ENCODE results near the gene DPP4. TPM values are rescaled to one million over a fixed set of nuclear protein-coding genes. Genes with fewer than 3 reads are reported as not detected.

Gene DPP4
- total RNA-seq, 1 donor from 2014 or later: 0.82 TPM

GRCh38 chr2:162016080-162016479 lies 57.9 kb downstream of the DPP4 start:
- H3K27me3 Mint-ChIP-seq (ENCODE audit: low read depth): no peaks in the 10 kb centered on the region
- DNase-seq (ENCODE audit: low read depth, low spot score): no peak
- no peak overlapping the region for H3K4me3 Mint-ChIP-seq
- no peaks in the 10 kb centered on the region for H3K9me3 Mint-ChIP-seq
- H3K4me1 Mint-ChIP-seq: peaks cover 26% of the 10 kb centered on the region
- H3K27ac Mint-ChIP-seq (ENCODE audit: unreplicated experiment): no peak overlapping the region
- no peaks in the 10 kb centered on the region for H3K36me3 Mint-ChIP-seq (ENCODE audit: low read depth)
- TF ChIP-seq, protein P1, sequence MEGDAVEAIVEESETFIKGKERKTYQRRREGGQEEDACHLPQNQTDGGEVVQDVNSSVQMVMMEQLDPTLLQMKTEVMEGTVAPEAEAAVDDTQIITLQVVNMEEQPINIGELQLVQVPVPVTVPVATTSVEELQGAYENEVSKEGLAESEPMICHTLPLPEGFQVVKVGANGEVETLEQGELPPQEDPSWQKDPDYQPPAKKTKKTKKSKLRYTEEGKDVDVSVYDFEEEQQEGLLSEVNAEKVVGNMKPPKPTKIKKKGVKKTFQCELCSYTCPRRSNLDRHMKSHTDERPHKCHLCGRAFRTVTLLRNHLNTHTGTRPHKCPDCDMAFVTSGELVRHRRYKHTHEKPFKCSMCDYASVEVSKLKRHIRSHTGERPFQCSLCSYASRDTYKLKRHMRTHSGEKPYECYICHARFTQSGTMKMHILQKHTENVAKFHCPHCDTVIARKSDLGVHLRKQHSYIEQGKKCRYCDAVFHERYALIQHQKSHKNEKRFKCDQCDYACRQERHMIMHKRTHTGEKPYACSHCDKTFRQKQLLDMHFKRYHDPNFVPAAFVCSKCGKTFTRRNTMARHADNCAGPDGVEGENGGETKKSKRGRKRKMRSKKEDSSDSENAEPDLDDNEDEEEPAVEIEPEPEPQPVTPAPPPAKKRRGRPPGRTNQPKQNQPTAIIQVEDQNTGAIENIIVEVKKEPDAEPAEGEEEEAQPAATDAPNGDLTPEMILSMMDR (conservative IDR thresholded peaks at IDR 0.05): no peak

DNA sequence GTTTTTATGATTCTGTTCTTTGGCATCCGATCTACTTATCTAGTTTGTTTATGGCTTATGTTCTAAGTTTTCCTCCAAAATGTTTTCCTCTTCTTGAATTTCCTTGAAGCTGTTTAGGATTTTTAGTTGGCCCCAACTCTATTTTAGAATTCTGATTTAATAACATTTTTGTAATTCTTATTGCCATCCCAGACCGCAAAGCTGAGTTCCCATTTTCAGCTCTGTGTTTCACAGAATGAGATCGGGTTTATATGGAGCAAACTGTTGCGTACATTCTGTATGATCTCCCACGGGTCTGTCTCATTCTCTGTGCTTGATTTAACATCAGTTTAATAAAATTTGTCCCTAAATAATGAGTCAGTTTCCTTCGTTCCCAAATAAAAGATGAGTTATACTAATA lies 59.3 kb downstream of the DPP4 start:
- DNase-seq (ENCODE audit: low read depth, low spot score): no peak
- Mint-ChIP-seq H3K9me3 (no peaks in the 10 kb centered on the region), H3K4me1 (peaks cover 26% of the 10 kb centered on the region), H3K36me3 (ENCODE audit: low read depth) (no peaks in the 10 kb centered on the region), H3K27me3 (ENCODE audit: low read depth) (no peaks in the 10 kb centered on the region), H3K4me3 (no peak overlapping the region), H3K27ac (ENCODE audit: unreplicated experiment) (no peak overlapping the region)
- TF ChIP-seq, protein P1 (conservative IDR thresholded peaks at IDR 0.05): no peak

DNA sequence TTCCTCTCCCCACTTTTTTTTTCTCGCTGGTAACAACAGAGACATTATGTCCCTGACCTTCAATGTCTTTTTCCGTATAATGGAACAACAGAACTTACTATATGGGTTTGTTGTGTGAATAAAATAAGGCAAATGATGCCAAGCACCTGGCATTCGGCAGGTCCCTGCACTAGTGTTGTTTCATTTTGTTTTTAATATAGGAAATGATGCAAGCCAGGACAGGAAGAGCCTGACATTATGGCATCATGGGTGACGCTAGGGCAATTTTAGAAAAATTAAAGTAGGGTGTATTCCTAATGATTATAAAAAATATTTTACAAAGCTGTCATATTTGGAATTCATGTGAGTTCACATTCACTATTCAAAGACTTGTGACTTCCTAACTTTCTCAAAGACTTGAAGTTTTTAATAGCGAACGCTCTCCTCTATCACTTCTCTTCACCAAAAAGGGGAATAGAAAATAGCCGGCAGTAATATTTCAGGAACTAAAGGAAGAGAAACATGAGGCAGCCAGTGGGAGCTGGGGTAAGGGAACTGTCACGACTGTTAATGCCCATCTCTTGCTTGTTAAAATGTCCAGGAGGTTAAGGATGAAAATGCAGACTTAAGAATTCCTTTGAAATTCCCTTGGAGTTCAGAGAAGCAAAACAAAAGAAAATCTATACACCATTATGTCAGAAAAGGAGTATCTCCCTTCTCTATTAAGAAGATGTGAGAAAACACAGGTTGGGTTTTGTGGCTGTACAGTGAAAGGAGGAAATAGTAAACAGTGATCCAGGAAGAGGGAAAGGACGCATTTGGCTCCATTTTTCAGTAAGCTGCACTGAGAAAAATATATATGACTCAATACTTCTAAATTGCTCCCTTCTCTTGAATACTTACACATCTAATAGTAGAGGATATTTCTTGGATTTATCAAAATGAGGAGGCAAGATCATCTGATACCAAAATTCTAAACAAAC lies 60.2 kb downstream of the DPP4 start:
- no peak overlapping the region for H3K27ac Mint-ChIP-seq (ENCODE audit: unreplicated experiment)
- H3K4me3 Mint-ChIP-seq: no peak overlapping the region
- TF ChIP-seq, protein P1 (conservative IDR thresholded peaks at IDR 0.05): no peak
- no peak for DNase-seq (ENCODE audit: low read depth, low spot score)
- H3K4me1 Mint-ChIP-seq: peaks cover 26% of the 10 kb centered on the region
- H3K36me3 Mint-ChIP-seq (ENCODE audit: low read depth): no peaks in the 10 kb centered on the region
- H3K27me3 Mint-ChIP-seq (ENCODE audit: low read depth): no peaks in the 10 kb centered on the region
- H3K9me3 Mint-ChIP-seq: no peaks in the 10 kb centered on the region

DNA sequence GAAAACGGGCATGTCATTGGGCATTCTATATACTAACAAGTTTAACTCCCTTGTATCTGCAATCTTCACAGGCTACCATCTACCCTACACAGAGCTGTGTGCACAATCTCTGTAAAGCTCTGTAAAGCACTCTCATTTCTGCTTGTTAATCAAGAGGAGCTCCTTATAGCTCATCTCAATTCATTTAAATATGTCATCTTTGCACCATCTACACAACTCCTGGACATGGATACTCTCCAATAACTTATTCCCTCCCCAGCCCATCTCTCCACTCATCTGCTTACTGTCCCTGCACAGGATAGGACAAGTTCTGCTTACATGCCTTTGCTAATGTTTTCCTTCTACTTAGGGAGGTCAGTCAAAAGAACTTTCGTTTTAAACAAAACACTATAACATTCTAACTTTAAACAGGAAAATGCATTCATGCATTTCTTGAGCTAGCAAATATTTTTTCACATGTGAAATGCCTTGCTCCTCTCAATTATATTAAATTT lies 61.4 kb downstream of the DPP4 start:
- no peak for DNase-seq (ENCODE audit: low read depth, low spot score)
- TF ChIP-seq, protein P1 (conservative IDR thresholded peaks at IDR 0.05): no peak
- Mint-ChIP-seq H3K4me1 (peaks cover 26% of the 10 kb centered on the region), H3K4me3 (no peak overlapping the region), H3K9me3 (no peaks in the 10 kb centered on the region), H3K27ac (ENCODE audit: unreplicated experiment) (no peak overlapping the region), H3K36me3 (ENCODE audit: low read depth) (no peaks in the 10 kb centered on the region), H3K27me3 (ENCODE audit: low read depth) (no peaks in the 10 kb centered on the region)

- Mint-ChIP-seq H3K27me3 (ENCODE audit: low read depth) (no peaks in the 10 kb centered on the region), H3K9me3 (peaks cover 2% of the 10 kb centered on the region), H3K27ac (ENCODE audit: unreplicated experiment) (no peak overlapping the region), H3K36me3 (ENCODE audit: low read depth) (no peaks in the 10 kb centered on the region), H3K4me3 (no peak overlapping the region), H3K4me1 (peaks cover 26% of the 10 kb centered on the region)
- DNase-seq (ENCODE audit: low read depth, low spot score): no peak
- TF ChIP-seq, protein P1 (conservative IDR thresholded peaks at IDR 0.05): no peak
These were observed 62.1 kb downstream of the DPP4 start for GRCh38 chr2:162011706-162012564.

Measured in neural crest cell (in vitro differentiated cells).